Esophagus squamous epithelium (tissue), 5 donors: Measurements from ENCODE around the gene PLCB4. TPM values are rescaled to one million over a fixed set of nuclear protein-coding genes. Genes with fewer than 3 reads are reported as not detected.

Experiments used
- DNase-seq: peaks from one replicate; lab custom pipeline; 2025; lab: John Stamatoyannopoulos, UW
- H3K27ac ChIP-seq, 4 donors: fragments of 200-600 bp; sonication (generic); one replicate each; pipeline ENCODE4 v1.5.1; 2016 to 2019; ENCODE audit warnings: mild to moderate bottlenecking in 1 of 4
- H3K27me3 ChIP-seq, 4 donors: fragments of 200-600 bp; sonication (generic); 1 replicate in 3 of 4; 2 replicates in 1 of 4; pipeline versions ENCODE4 v1.5.1 to v1.6.0; 2017 to 2021; ENCODE audit warnings: antibody characterized with exemption in 1 of 4
- H3K36me3 ChIP-seq, 3 donors: fragments of 200-600 bp; sonication (generic); one replicate each; pipeline ENCODE4 v1.5.1; 2016 to 2019
- H3K4me1 ChIP-seq, 3 donors: fragments of 200-600 bp; sonication (generic); one replicate each; pipeline ENCODE4 v1.5.1; 2017 to 2019
- H3K4me3 ChIP-seq, 4 donors: fragments of 200-600 bp; sonication (generic); 1 replicate in 3 of 4; 2 replicates in 1 of 4; pipeline ENCODE4 v1.5.1; 2016 to 2019; ENCODE audit warnings: mild to moderate bottlenecking in 2 of 4, moderate library complexity in 1 of 4
- H3K9me3 ChIP-seq, 3 donors: fragments of 200-600 bp; sonication (generic); one replicate each; pipeline ENCODE4 v1.5.1; 2016 to 2019
- CTCF ChIP-seq, 6 experiments: fragments of 450-650 bp in 4 of 6; fragments of 200-600 bp in 2 of 6; sonication (generic) in 2 of 6; IDR thresholded peaks; one replicate each; pipeline ENCODE4 v1.5.1; 2016 to 2019; ENCODE audit warnings: antibody characterized with exemption in 6 of 6, mild to moderate bottlenecking in 4 of 6, moderate library complexity in 4 of 6
- POLR2A ChIP-seq, 4 donors: fragments of 450-650 bp; IDR thresholded peaks; one replicate each; pipeline ENCODE4 v1.6.1; 2017; ENCODE audit warnings: antibody characterized with exemption in 4 of 4, mild to moderate bottlenecking in 4 of 4, moderate library complexity in 3 of 4
- WGBS, 2 donors: methylation state at CpG; one replicate each; pipeline ENCODE4 v1.1.5; 2018; 5-methylcytosine and 5-hydroxymethylcytosine counted together
- intact Hi-C: fragments of 100-400 bp; cut with DNase I; formaldehyde crosslinking; loops from one replicate; pipeline ENCODE4 v1.15.0; 2022
- total RNA-seq, 4 donors: library from RNA; depleted of rRNA; stranded (reverse); fragments of >200 nt; gene quantifications; one replicate each; pipeline ENCODE4 v1.1.0, GENCODE V29; 2016
- donor health status: DM: yes; HTN: yes; CAD: no.

Gene PLCB4
- total RNA-seq, 4 donors from 2014 or later: 1.1 to 13.7 (median 2.8) TPM

GRCh38 chr20:9172851-9173250 is 104.0 kb downstream of the PLCB4 start:
- no peaks in the 10 kb centered on the region for H3K9me3 ChIP-seq
- no peak overlapping the region for H3K27ac ChIP-seq
- intact Hi-C loops: no loop called here
- H3K36me3 ChIP-seq: no peaks in the 10 kb centered on the region
- no peaks in the 10 kb centered on the region for H3K27me3 ChIP-seq
- no peak overlapping the region for H3K4me3 ChIP-seq
- TF ChIP-seq CTCF (IDR thresholded peaks at IDR 0.05) (peak in 1 of 6 experiments; percentile 17), POLR2A (IDR thresholded peaks at IDR 0.05) (no peak)
- DNase-seq: no peak
- no peaks in the 10 kb centered on the region for H3K4me1 ChIP-seq
- WGBS, 2 donors: 58 to 72% methylated on average over 2 of the region's 2 CpGs

- intact Hi-C loops: no loop called here
- no peak for DNase-seq
- WGBS, 2 donors: 72 to 79% methylated on average over 4 of the region's 4 CpGs
- H3K27me3 ChIP-seq: no peaks in the 10 kb centered on the region
- TF ChIP-seq POLR2A (IDR thresholded peaks at IDR 0.05) (no peak), CTCF (IDR thresholded peaks at IDR 0.05) (no peak)
- H3K4me3 ChIP-seq: no peak overlapping the region
- H3K9me3 ChIP-seq: no peaks in the 10 kb centered on the region
- no peaks in the 10 kb centered on the region for H3K36me3 ChIP-seq
- H3K27ac ChIP-seq: no peak overlapping the region
- H3K4me1 ChIP-seq: no peaks in the 10 kb centered on the region
Measured at GRCh38 chr20:9177278-9177677, 108.4 kb downstream of the PLCB4 start.

GRCh38 chr20:9179193-9179802 is 110.4 kb downstream of the PLCB4 start:
- intact Hi-C loops: no loop called here
- Histone ChIP-seq H3K9me3 (no peaks in the 10 kb centered on the region), H3K27ac (no peak overlapping the region), H3K36me3 (no peaks in the 10 kb centered on the region), H3K4me1 (no peaks in the 10 kb centered on the region), H3K4me3 (no peak overlapping the region), H3K27me3 (no peaks in the 10 kb centered on the region)
- DNase-seq: no peak
- TF ChIP-seq POLR2A (IDR thresholded peaks at IDR 0.05): no peak
- no peak for TF ChIP-seq CTCF (IDR thresholded peaks at IDR 0.05)
- 18 to 33% methylated on average over 1 of the region's 1 CpG for WGBS, 2 donors

GRCh38 chr20:9179867-9180266 is 111.0 kb downstream of the PLCB4 start:
- H3K27ac ChIP-seq: no peak overlapping the region
- H3K4me1 ChIP-seq: no peaks in the 10 kb centered on the region
- intact Hi-C loops: no loop called here
- no peaks in the 10 kb centered on the region for H3K27me3 ChIP-seq
- no peaks in the 10 kb centered on the region for H3K36me3 ChIP-seq
- no peaks in the 10 kb centered on the region for H3K9me3 ChIP-seq
- H3K4me3 ChIP-seq: no peak overlapping the region
- no peak for DNase-seq
- TF ChIP-seq CTCF (IDR thresholded peaks at IDR 0.05) (no peak), POLR2A (IDR thresholded peaks at IDR 0.05) (no peak)

- Histone ChIP-seq H3K36me3 (no peaks in the 10 kb centered on the region), H3K27me3 (no peaks in the 10 kb centered on the region), H3K27ac (no peak overlapping the region), H3K4me1 (no peaks in the 10 kb centered on the region), H3K9me3 (no peaks in the 10 kb centered on the region), H3K4me3 (no peak overlapping the region)
- 62 to 86% methylated on average over 1 of the region's 1 CpG for WGBS, 2 donors
- intact Hi-C loops: no loop called here
- DNase-seq: no peak
- TF ChIP-seq POLR2A (IDR thresholded peaks at IDR 0.05): no peak
- TF ChIP-seq CTCF (IDR thresholded peaks at IDR 0.05): no peak
Measured at GRCh38 chr20:9180481-9181257, 111.8 kb downstream of the PLCB4 start.
